SHP77 (cell line): ENCODE results near the gene PPOX.

Experiments used
- DNase-seq, 2 experiments: peaks; one replicate each; lab custom pipeline; 2025; lab: John Stamatoyannopoulos, UW

The PPOX gene

DNA sequence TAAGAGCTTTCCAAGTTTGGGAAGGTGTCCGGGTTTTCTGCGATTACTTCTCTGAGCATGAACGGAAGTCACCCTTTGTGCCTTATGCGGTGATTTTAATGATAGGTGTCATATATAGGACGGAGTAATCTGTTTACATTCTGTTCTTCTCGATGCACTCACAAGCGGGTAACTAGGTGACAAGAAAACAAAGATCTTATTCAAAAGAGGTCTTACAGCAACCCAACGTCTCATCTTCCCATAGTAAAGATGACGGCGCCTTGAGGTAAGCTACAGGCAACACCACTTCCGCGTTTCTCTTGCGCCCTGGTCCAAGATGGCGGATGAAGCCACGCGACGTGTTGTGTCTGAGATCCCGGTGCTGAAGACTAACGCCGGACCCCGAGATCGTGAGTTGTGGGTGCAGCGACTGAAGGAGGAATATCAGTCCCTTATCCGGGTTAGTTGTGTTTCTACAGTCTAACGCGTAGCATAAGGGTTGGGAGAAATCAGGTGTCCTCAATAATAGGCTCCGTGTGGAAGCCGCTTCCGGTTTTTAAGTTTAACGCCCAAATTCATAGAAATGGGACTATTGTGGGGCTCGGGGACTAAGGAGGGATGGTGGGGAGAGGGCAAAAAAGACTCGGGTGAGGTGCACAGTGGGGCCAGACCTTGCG is 12.4 kb upstream of the PPOX start, which contains the start of gene UFC1:
Gene UFC1, plus strand, starts transcription at position 297 of the 656 bp plus-strand sequence. Its CDS starts 20 bp downstream, at position 317.
- DNase-seq, result peak; percentile 88 to 93

- DNase-seq, result no peak
Observed at GRCh38 chr1:161157867-161158266, 8.4 kb upstream of the PPOX start.

DNA sequence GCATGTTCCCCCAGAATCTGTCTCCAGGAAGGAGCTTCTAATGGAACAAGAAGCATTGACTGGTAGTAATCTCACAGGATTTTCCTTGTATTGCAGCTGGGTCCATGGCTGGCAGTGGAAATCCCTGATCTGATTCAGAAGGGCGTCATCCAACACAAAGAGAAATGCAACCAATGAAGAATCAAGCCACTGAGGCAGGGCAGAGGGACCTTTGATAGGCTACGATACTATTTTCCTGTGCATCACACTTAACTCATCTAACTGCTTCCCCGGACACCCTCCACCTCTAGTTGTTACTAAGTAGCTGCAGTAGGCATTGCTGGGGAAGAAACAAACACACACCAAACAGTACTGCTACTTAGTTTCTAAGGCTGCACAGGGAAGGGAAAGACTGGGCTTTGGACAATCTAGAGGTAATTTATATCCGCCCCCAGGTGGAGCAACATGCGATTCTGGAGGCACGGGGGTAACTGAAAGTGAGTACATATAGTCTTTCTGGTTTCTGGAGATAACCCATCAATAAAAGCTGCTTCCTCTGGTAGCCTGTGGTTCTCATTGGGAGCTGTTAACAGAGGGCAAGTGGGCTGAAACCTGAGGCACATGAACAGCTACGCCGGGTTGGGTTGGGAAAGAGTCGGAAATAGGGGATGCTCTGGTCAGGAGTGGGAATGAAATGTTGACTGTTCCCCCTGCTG is 7.8 kb upstream of the PPOX start:
- DNase-seq, result no peak

DNA sequence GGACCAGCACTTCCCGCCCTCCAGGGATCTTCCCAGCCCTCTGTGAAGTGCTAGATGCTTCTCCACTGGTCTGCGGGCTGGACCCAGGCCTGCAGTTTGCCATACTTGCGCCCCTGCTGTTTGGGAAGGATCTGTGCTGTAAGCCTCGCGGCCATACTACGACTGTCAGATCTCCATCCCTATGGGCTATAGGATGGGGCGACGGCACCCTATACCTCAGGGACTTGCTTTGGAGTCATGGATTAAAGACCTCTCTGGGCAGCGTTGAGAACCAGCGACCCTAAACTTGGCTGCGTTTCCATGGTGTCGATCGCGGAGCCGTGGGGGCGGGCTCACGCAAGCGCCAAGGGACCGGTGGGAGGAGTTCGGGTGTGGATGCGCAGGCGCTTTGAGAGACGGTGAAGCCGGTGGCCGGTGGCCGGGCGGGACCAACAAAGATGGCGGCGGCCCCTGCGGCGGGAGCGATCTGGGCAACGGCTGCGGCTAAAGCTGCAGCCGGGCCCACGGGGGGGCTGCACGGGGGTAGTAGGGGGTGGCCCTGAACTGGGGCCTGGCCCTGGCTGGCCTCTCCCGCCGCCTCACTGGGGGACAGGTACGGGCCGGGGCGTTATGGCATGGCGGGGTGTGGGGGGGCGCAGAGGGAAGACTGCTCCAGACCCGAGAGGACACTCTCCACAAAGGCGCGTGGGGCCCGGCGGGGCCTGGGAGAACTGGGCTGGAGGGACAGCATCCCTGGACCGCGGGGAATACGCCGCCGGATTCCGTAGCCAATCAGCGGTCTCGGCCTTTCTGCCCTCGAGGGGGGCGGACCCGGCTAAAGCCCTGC is 6.9 kb upstream of the PPOX start, which contains the start of gene USP21:
Gene USP21, plus strand, starts transcription at position 414 of the 826 bp plus-strand sequence. CDS start 1,141 bp downstream, outside the sequence.
- DNase-seq, result peak; percentile 87 to 93

DNA sequence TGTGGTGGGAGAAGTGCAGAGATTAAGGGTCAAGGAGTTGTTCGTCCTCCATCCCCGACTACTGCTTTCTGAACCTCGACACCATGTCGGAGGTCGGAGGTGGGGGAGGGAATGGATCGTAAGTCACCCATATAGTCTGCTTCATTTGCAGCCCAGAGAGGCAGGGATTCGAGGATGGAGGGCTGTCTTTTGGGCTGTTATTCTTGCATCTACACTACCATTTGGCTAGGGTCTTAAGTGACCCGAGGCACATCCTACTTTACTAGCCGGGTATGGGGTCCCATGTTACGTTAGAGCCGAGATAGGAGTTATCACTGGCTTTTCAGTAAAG is 6.3 kb upstream of the PPOX start:
- DNase-seq, result no peak

DNA sequence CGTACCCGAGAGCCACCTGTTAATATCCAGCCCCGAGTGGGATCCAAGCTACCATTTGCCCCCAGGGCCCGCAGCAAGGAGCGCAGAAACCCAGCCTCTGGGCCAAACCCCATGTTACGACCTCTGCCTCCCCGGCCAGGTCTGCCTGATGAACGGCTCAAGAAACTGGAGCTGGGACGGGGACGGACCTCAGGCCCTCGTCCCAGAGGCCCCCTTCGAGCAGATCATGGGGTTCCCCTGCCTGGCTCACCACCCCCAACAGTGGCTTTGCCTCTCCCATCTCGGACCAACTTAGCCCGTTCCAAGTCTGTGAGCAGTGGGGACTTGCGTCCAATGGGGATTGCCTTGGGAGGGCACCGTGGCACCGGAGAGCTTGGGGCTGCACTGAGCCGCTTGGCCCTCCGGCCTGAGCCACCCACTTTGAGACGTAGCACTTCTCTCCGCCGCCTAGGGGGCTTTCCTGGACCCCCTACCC is 5.5 kb upstream of the PPOX start:
- no peak for DNase-seq

GRCh38 chr1:161161652-161162051 is 4.6 kb upstream of the PPOX start:
- DNase-seq, result no peak

DNA sequence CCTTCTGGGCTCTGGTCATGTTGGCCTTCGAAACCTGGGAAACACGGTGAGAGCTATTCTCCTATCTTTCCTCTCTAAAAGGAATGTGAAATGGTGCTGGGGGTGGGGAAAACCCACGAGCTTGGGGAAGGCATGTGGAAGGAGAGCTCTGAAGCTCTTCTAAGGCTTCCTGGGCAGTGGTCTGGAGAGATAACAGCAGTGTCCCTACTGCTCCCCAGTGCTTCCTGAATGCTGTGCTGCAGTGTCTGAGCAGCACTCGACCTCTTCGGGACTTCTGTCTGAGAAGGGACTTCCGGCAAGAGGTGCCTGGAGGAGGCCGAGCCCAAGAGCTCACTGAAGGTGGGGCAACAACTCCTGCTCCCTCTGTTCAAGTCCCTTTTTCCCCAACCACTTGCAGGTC is 4.2 kb upstream of the PPOX start:
- no peak for DNase-seq

DNA sequence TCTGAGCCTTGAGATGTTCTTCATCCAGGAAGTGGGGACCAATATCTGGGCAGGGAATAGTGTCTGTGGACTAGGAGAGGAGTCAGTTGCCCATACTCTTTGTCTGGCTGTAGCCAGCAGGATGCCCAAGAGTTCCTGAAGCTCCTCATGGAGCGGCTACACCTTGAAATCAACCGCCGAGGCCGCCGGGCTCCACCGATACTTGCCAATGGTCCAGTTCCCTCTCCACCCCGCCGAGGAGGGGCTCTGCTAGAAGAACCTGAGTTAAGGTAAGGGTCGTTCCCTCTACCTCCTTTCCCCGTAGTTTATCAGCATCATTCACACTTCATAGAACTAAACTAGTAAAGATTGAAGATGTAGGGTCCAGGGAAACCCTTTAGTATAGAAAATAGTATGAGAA is 3.4 kb upstream of the PPOX start:
- DNase-seq, result no peak

DNA sequence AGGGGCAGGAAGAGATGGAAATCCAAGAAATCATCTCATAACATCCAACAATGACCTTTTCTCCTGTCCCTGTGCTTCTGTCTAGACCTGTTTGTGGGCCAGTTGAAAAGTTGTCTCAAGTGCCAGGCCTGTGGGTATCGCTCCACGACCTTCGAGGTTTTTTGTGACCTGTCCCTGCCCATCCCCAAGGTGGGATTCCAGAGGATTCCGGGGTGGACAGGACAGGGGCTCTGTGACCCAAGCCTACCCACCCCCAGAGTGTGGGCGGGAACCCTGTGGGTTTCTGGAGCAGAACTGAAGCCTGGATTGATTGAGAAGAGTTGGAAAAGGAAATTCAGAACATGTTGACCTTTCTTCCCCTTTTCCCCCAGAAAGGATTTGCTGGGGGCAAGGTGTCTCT is 2.4 kb upstream of the PPOX start:
- no peak for DNase-seq

GRCh38 chr1:161164901-161165610 is 1.2 kb upstream of the PPOX start:
- DNase-seq, result no peak

DNA sequence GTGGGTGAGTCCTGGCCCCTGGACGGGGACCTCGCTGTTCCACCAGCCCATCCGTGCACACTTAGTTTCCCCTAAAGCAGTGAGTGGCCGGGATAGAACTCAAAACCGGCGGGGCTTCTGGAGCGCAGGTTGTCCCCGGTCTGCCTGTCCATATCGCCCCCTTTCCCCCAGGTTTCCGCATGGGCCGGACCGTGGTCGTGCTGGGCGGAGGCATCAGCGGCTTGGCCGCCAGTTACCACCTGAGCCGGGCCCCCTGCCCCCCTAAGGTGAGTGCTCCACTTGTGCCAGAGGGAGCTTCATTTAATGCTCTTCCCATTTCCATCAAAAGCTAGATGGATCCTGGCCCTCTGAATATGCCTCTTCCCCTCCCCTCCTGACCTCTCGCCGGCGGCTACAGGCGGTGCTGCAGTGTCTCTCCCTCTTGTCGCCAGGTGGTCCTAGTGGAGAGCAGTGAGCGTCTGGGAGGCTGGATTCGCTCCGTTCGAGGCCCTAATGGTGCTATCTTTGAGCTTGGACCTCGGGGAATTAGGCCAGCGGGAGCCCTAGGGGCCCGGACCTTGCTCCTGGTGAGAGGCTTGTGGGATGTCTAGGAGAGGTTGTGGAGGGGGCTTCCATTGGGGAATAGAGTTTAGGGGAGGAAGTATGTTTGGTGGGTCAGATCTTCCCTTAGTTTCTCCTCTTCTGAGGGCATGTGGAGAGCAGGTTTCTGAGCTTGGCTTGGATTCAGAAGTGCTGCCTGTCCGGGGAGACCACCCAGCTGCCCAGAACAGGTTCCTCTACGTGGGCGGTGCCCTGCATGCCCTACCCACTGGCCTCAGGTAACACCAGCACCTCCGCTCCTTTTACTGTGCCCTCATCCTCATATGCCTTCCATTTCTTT is 683 bp downstream of the PPOX start:
- DNase-seq, result peak; percentile 53 to 63

- DNase-seq, result no peak
Observed at GRCh38 chr1:161168906-161169305, 2.7 kb downstream of the PPOX start.

- DNase-seq, result no peak
Observed at GRCh38 chr1:161171191-161171590, 5.0 kb downstream of the PPOX start.

DNA sequence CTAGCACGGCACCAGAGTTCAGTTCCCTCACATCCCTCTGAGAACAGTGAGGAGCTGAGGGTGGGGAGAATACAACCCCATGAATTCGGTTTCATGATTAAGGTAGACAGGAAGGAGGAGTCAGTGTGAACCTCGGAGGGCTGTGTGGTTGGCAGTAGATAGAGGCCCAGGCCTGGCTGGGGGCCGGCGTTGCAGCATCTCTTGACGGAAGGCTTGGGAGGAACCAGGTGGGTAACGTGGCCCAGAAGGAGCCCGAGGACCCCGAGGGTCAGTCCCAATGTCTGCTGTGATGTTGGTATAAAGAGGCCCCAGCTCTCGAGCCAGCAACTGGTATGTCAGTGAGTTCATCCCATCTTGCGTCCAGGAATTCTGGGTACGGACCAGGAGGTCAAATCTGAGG is 5.5 kb downstream of the PPOX start:
- DNase-seq, result no peak

GRCh38 chr1:161172349-161172748 is 6.1 kb downstream of the PPOX start:
- no peak for DNase-seq

GRCh38 chr1:161172776-161173376 is 6.7 kb downstream of the PPOX start:
- DNase-seq, result no peak

DNA sequence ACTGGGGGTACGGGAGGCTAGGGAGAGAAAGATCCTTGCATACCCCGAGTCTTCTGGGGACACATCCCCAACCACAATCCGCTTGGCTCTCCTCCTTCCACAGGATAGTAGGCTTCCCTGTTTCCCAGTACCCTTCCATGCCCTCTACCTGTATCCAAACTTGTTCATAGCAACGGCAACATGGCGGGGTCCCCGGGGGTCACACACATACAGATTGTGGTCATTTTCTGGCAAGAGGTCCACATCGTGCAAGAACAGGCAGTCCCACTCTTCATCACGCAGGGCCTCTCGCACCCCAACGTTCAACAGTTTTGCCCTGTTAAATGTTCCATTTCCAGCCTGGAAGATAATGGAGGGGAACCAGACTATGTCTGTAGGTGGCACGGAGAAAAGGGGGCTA is 7.5 kb downstream of the PPOX start:
- DNase-seq, result no peak

GRCh38 chr1:161174911-161175310 is 8.7 kb downstream of the PPOX start:
- DNase-seq, result no peak

DNA sequence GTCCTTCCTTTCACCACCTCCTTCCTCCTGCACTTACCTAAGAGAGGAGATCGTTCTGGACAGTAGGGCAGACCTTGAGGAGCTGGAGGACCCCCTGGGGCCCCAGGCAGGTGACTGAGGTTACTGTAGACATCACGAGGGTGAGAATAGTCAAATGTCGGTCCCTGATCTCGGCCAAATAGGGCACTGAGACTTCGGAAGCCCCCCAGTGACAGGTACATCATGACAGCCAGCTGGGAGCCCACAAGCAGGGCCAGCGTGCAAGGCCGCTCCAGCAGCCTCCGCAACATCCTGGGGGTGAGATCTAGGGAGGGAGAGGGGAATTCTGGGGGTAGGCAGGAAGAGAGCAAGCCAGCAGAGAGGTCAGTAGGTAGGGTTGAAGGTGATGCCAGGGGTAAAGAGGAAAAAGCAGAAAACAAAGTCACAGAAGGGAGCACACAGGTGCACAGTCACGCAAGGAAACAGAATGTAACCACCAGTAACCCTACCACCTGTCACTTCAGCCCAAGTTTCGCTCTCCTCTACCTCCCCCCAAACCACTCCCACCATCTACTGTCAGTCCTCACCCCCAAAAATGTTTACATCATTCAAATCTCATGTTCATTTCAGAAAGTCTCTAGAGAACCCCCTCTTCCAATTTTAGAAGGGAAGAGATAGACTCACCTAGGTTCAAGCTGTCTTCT is 9.7 kb downstream of the PPOX start:
- no peak for DNase-seq
